Fibroblast of pulmonary artery (primary cell): Measurements from ENCODE around the gene MYO1B.

Experiments used
- DNase-seq: peaks from one replicate; pipeline ENCODE4 v3.0.0-alpha.2; 2010; ENCODE audit warnings: low read depth
- H3K4me3 ChIP-seq: replicated peaks from 2 replicates; pipeline ENCODE4 v1.5.1; 2011; ENCODE audit warnings: low read depth, mild to moderate bottlenecking, control low read depth, low read length, moderate library complexity
- TF ChIP-seq, protein P1 (sequence below): IDR thresholded peaks from 2 replicates; pipeline ENCODE4 v1.5.1; 2011; ENCODE audit warnings: mild to moderate bottlenecking, control low read depth, low read length, inconsistent platforms; ENCODE audit errors: missing control alignments

The MYO1B gene

DNA sequence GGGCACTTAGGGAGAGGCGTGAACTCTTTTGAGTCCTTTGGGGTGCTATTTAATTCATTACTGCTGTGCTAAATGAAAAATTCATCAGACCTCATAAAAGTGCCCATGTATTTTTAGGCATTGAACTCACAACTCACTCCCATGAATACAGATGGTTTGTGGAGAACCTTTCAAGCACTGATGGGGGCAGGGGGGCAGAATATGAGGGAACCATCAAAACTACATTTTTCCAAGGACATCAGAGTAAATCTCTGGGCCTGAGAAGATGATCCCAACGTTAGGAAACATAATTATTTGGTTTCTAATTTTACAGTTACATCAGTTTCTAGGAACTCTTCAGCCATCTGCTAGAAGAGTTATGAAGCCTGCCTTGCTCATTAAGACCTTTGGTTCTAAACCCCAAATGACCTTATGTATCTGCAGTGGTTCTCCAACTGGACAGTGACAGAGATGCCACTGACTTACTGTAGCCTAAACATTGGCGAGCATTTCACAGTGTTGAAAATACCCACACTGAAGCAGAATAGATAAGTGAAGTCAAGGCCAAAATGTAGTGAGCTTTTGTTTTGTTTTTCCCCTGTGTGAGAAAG lies 90.8 kb downstream of the MYO1B start:
- no peak for DNase-seq
- TF ChIP-seq, protein P1, sequence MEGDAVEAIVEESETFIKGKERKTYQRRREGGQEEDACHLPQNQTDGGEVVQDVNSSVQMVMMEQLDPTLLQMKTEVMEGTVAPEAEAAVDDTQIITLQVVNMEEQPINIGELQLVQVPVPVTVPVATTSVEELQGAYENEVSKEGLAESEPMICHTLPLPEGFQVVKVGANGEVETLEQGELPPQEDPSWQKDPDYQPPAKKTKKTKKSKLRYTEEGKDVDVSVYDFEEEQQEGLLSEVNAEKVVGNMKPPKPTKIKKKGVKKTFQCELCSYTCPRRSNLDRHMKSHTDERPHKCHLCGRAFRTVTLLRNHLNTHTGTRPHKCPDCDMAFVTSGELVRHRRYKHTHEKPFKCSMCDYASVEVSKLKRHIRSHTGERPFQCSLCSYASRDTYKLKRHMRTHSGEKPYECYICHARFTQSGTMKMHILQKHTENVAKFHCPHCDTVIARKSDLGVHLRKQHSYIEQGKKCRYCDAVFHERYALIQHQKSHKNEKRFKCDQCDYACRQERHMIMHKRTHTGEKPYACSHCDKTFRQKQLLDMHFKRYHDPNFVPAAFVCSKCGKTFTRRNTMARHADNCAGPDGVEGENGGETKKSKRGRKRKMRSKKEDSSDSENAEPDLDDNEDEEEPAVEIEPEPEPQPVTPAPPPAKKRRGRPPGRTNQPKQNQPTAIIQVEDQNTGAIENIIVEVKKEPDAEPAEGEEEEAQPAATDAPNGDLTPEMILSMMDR, result no peak
- no peak overlapping the region for H3K4me3 ChIP-seq

DNA sequence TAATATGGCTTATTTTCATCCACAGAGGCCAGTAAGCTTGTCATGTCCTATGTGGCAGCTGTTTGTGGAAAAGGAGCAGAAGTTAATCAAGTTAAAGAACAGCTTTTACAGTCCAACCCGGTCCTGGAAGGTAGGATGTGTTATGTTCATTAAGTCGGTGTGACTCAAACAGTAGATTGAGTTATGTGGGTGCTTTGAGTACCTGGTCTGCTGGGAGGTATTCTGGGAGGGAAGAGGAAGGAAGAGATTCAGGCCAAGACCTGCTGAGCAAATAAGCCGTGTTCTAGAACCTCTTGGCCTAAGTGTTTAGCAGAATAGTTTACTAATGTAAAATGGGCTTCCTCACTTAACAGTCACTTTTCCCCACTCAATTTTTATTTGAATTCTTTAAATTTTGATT lies 96.2 kb downstream of the MYO1B start:
- H3K4me3 ChIP-seq, result no peak overlapping the region
- TF ChIP-seq, protein P1, result no peak
- no peak for DNase-seq

DNA sequence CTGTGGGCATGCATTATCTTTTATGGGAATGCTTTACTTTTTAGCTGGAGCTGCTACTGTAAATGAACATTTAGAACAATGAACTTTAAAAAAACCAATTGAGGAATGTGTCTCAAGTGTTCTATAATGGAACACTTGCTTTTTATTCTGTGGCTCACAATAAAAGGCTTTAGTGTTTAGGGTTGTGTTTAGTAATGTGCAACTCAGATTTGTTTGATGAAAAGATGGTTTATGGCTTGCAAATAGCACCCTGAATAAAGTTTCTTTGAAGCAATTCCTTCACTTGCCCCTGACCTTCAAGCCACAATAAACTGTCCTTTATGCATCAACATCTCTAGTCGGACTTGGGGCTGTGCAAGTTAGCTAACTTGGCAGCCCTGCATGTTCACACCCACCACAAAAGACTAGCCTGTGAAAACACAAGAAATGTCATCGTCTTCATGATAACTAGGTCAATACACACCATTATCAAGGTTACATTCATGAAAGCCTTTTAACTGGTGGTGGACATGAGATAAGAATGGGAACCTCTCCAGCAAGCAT lies 98.7 kb downstream of the MYO1B start:
- TF ChIP-seq, protein P1, result no peak
- no peak for DNase-seq
- H3K4me3 ChIP-seq, result no peak overlapping the region

DNA sequence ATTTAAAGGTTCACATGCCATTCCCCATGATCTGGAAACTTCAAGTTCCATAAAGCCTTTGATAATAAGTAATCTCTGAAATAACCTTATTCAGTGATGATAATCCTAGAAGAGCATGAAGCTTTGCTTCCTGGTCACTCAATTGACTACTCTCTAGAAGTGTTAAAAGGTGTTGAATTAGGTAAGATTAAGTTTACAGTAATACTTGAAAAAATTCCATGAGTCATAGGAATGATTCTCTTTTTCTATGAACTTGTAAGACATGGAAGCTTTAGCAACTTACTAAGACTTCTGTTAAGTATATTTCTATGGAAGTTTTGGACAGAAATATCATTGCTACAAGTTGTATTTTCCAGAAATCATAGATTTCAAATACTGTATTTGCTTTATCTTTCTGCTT lies 100.6 kb downstream of the MYO1B start:
- DNase-seq, result peak; percentile 24
- TF ChIP-seq, protein P1, result no peak
- H3K4me3 ChIP-seq, result no peak overlapping the region

DNA sequence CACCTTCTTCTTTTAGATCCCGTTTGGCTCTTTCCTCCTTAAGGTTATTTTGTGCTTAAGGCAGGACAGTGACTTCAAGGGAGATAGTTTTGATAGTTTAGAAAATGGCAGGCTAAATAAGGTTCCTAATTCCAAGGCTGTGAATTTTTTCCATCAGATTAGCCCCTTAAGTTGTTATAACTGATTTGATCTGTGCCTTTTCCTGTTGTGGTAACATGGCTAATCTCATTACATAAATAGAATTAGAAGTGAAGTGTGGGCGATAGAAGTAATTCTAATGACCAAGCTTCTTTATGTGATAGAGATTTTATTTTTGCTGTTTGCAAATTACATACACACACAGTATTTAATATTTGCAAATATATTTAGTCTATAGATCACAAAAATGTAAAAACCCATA lies 102.0 kb downstream of the MYO1B start:
- no peak for DNase-seq
- no peak overlapping the region for H3K4me3 ChIP-seq
- TF ChIP-seq, protein P1, result no peak

DNA sequence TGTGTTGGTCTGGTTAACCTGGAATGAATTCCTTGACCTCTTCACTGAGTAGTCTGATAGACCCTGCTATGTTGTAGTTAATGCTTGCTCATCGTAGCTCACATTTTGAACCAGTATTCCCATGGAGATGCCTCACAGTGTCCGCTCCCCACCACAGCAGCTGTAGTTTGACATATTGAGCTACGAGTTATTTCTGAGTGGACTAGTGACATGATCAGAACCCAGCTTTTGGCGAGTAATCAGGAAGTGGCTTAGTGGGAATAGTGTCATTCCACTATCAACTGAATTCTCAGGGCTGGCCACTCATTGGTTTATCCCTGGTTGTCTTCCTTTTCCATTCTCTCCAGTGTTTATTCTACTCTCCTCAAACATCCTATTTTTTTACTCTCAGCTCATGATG lies 102.7 kb downstream of the MYO1B start:
- DNase-seq, result no peak
- TF ChIP-seq, protein P1, result no peak
- no peak overlapping the region for H3K4me3 ChIP-seq

DNA sequence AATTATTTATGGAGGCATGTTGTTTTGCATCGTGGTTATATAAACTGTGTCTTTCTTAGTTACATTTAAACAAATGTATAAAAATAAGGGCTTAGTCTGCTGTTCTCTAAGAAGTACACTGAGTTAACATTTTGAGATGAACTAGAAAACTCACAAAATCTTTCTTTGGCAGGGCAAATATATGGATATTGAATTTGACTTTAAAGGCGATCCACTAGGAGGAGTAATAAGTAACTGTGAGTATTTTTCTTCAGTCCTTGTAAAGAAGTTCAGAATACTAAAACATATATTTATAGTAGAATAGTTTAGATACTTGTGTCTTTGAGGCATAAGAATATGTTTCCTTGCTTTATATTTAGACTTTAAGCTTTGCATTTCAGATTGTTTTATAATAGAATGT lies 104.8 kb downstream of the MYO1B start:
- TF ChIP-seq, protein P1, result peak; percentile 6
- H3K4me3 ChIP-seq, result no peak overlapping the region

More for the DNA sequence above, 104.8 kb downstream of the MYO1B start:
- no peak for DNase-seq
